ENCODE measurements around the gene CRYBG3. TPM values are rescaled to one million over a fixed set of nuclear protein-coding genes. Genes with fewer than 3 reads are reported as not detected.

Gene CRYBG3
- total and polyA plus RNA-seq, 4 donors, result 1.1 to 9.5 (median 2.5) TPM

DNA sequence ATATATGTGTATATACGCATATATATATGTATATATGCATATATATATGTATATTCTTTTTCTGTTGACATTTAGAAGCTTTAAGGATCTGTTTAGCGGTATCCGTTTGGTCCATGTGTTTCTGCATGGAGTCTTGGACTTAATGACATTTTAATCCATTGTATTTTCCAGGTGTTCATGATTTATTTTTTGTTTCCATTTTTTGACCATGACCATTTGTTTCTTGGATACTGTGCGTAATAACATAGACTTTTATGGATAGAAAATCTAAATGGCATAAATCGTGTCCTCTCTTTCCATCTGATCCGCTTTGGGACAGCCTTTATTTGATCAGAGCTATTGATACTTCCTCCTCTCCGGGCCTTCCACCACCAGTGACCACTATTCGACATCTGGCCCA, 19.5 kb downstream of the CRYBG3 start:
- Histone ChIP-seq H3K9me3 (ENCODE audit: control insufficient read depth in 4 of 4, low read length in 3 of 4) (no peaks in the 10 kb centered on the region), H3K9ac (ENCODE audit: low read depth in 1 of 2, low read length in 2 of 2) (no peak overlapping the region), H3K36me3 (ENCODE audit: control insufficient read depth in 4 of 4, insufficient read depth in 3 of 4, low read depth in 1 of 4, low read length in 3 of 4) (no peaks in the 10 kb centered on the region), H3K4me1 (ENCODE audit: control insufficient read depth in 4 of 4, insufficient read depth in 4 of 4, low read length in 3 of 4) (no peaks in the 10 kb centered on the region), H3K27me3 (ENCODE audit: control insufficient read depth in 4 of 4, insufficient read depth in 4 of 4, low read length in 3 of 4) (no peaks in the 10 kb centered on the region), H3K4me3 (ENCODE audit: low read depth in 1 of 3, low read length in 3 of 3) (no peak overlapping the region), H3K27ac (ENCODE audit: low read depth in 1 of 2, low read length in 2 of 2) (no peak overlapping the region)
- WGBS, result 96% methylated on average over 8 of the region's 8 CpGs
- no peak for TF ChIP-seq HNF4G (IDR thresholded peaks at IDR 0.05)
- no peak for TF ChIP-seq SP1 (IDR thresholded peaks at IDR 0.05)
- TF ChIP-seq CTCF (IDR thresholded peaks at IDR 0.05; ENCODE audit: low read depth, low read length, missing input control), result no peak
- no peak for TF ChIP-seq RXRA (IDR thresholded peaks at IDR 0.05)
- TF ChIP-seq ZBTB33 (IDR thresholded peaks at IDR 0.05), result no peak
- no peak for TF ChIP-seq EGR1 (IDR thresholded peaks at IDR 0.05; ENCODE audit: low read depth in 2 of 2)
- TF ChIP-seq, protein P1, sequence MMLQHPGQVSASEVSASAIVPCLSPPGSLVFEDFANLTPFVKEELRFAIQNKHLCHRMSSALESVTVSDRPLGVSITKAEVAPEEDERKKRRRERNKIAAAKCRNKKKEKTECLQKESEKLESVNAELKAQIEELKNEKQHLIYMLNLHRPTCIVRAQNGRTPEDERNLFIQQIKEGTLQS (IDR thresholded peaks at IDR 0.05), result no peak
- no peak for TF ChIP-seq GABPA (IDR thresholded peaks at IDR 0.05 in 1 of 2, conservative IDR thresholded peaks at IDR 0.05 in 1 of 2)
- no peak for TF ChIP-seq NR2F2 (IDR thresholded peaks at IDR 0.05)
- DNase-seq (ENCODE audit: low spot score), result no peak

- TF ChIP-seq CTCF (IDR thresholded peaks at IDR 0.05; ENCODE audit: low read depth, low read length, missing input control) (no peak), ZBTB33 (IDR thresholded peaks at IDR 0.05) (no peak), HNF4A (conservative IDR thresholded peaks at IDR 0.05) (no peak), NR2F2 (IDR thresholded peaks at IDR 0.05) (no peak), EGR1 (IDR thresholded peaks at IDR 0.05; ENCODE audit: low read depth in 2 of 2) (no peak), FOXA1 (IDR thresholded peaks at IDR 0.05) (no peak), RAD21 (IDR thresholded peaks at IDR 0.05) (no peak), FOXA2 (IDR thresholded peaks at IDR 0.05) (no peak), RXRA (IDR thresholded peaks at IDR 0.05) (no peak), REST (IDR thresholded peaks at IDR 0.05) (no peak), YY1 (IDR thresholded peaks at IDR 0.05) (no peak), GABPA (IDR thresholded peaks at IDR 0.05 in 1 of 2, conservative IDR thresholded peaks at IDR 0.05 in 1 of 2) (no peak), TAF1 (conservative IDR thresholded peaks at IDR 0.05) (no peak)
- TF ChIP-seq, protein P1 (IDR thresholded peaks at IDR 0.05), result no peak
- no peak overlapping the region for H3K9ac ChIP-seq (ENCODE audit: low read depth in 1 of 2, low read length in 2 of 2)
- no peaks in the 10 kb centered on the region for H3K27me3 ChIP-seq (ENCODE audit: control insufficient read depth in 4 of 4, insufficient read depth in 4 of 4, low read length in 3 of 4)
- no peak for DNase-seq (ENCODE audit: low spot score)
- H3K9me3 ChIP-seq (ENCODE audit: control insufficient read depth in 4 of 4, low read length in 3 of 4), result no peaks in the 10 kb centered on the region
- no peaks in the 10 kb centered on the region for H3K4me1 ChIP-seq (ENCODE audit: control insufficient read depth in 4 of 4, insufficient read depth in 4 of 4, low read length in 3 of 4)
- no peak overlapping the region for H3K27ac ChIP-seq (ENCODE audit: low read depth in 1 of 2, low read length in 2 of 2)
- WGBS, result 95% methylated on average over 3 of the region's 3 CpGs
- H3K4me3 ChIP-seq (ENCODE audit: low read depth in 1 of 3, low read length in 3 of 3), result no peak overlapping the region
- H3K36me3 ChIP-seq (ENCODE audit: control insufficient read depth in 4 of 4, insufficient read depth in 3 of 4, low read depth in 1 of 4, low read length in 3 of 4), result no peaks in the 10 kb centered on the region
Observed at GRCh38 chr3:97841956-97842355, 20.1 kb downstream of the CRYBG3 start.
